Measurements from ENCODE around the gene EPHA10.

The EPHA10 gene

GRCh38 chr1:37734629-37735591 is 30.0 kb downstream of the EPHA10 start:
- no peak for DNase-seq (ENCODE audit: low spot score)

GRCh38 chr1:37732111-37732780 is 32.7 kb downstream of the EPHA10 start:
- DNase-seq (ENCODE audit: low spot score) = peak; percentile 36

- DNase-seq (ENCODE audit: low spot score) = peak; percentile 18
Measured at GRCh38 chr1:37731312-37732019, 33.5 kb downstream of the EPHA10 start.

DNA sequence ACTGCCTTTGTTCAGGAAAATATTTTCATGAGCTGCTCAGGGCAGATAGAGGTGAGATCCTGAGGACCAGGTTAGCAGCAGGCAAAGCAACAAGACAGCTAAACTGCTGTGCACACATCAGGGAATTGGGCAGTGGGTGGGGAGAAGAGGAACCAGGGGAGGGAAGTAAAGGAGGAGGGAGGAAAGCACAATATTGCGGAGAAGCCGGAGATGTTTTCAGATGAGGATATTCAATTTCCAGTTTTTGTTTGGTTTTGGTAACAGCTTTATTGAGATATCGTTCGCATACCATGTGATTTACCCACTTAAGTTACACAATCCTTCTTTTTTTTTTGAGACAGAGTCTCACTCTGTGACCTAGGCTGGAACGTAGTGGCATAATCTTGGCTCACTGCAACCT is 34.5 kb downstream of the EPHA10 start:
- no peak for DNase-seq (ENCODE audit: low spot score)

- DNase-seq (ENCODE audit: low spot score) = no peak
Measured at GRCh38 chr1:37728416-37728815, 36.5 kb downstream of the EPHA10 start.

- DNase-seq (ENCODE audit: low spot score) = peak; percentile 60
Measured at GRCh38 chr1:37726751-37727585, 38.0 kb downstream of the EPHA10 start.

DNA sequence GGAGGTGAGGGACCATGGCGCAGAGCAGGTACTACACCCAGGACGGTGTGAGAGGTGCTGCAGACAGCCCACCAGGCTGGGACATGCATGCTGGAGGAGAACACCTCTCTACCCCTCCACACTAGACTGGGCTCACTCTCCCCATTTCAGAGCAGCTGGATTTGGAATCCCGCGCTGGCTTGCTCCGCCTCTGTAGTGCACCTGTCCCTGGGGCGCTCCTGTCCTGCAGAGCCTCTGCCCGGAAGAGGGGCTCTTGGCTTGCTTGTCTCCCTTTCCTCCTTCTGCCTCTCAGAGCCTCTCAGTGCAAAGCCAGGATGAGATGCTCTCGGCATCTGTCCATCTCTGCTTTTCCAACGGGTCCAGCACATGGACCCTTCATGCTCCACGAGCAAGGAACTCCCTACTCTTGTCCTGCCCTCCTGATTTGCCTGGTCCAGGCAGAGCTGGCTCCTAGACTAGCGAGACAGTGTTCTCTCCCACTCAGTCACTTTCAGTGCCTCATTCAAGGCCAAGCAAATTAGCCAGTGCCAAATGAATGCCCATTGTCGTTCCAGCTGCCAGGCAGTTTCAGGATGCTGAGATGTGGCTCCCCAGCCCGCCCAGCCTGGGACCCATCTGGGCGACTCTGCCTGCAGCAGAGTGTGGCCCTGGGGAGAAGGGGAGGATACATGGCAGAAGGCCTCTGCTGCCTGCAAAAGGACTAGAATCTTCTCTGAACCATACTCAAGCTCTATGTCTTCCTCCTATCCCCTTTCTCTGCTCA is 38.9 kb downstream of the EPHA10 start:
- DNase-seq (ENCODE audit: low spot score) = peak; percentile 50

- DNase-seq (ENCODE audit: low spot score) = peak; percentile 49
Measured at GRCh38 chr1:37724575-37724974, 40.3 kb downstream of the EPHA10 start.

- DNase-seq (ENCODE audit: low spot score) = peak; percentile 63
Measured at GRCh38 chr1:37723390-37724078, 41.4 kb downstream of the EPHA10 start.

- DNase-seq (ENCODE audit: low spot score) = peak; percentile 30
Measured at GRCh38 chr1:37723072-37723389, 41.9 kb downstream of the EPHA10 start.

DNA sequence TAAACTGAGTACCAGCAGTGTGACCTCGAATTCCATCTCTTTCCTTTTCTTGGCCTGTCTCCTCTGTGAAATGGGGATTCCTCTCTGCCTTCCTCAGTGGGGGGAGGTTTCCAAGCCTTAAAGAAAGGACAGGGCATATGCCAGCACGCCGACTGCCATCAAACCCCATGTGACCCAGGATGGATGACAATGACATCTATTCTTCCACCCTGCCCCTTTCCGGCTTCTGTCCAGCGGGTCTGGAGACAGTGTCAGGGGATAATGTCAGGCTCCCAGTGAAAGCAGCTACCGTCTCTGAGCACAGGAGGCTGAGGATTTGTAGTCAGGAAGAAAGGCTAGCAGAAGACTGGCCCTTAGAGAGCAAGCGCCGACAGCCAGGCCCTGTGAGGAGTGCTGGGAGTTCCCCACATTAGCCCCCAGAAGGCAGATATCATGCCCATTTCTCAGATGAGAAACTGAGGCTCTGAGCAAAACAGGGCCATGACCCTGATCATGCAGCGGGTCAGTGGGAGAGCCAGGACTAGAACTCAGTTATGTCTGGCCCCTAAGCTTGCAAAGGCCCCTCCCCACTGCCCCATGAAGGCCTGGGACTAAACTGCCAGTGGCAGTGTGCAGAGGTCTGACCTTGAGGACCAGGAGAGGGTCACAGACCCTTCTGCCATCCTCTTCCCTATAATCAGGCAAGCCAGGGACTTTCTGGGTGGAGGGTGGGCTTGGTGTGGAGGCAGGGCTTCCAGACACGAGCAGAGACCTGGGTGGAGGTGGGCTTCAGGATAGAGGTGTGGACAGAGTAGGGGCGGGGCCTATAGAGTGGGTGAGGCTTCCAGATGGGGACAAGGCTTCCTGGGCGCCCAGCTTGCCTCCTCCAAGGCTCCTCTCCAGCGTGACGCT is 42.5 kb downstream of the EPHA10 start:
- peak; percentile 31 for DNase-seq (ENCODE audit: low spot score)

GRCh38 chr1:37721565-37721964 is 43.4 kb downstream of the EPHA10 start:
- DNase-seq (ENCODE audit: low spot score) = peak; percentile 38

GRCh38 chr1:37720231-37721130 is 44.4 kb downstream of the EPHA10 start:
- peak; percentile 53 for DNase-seq (ENCODE audit: low spot score)

- peak; percentile 33 for DNase-seq (ENCODE audit: low spot score)
Measured at GRCh38 chr1:37719572-37720195, 45.2 kb downstream of the EPHA10 start.

- no peak for DNase-seq (ENCODE audit: low spot score)
Measured at GRCh38 chr1:37718901-37719571, 45.9 kb downstream of the EPHA10 start.

DNA sequence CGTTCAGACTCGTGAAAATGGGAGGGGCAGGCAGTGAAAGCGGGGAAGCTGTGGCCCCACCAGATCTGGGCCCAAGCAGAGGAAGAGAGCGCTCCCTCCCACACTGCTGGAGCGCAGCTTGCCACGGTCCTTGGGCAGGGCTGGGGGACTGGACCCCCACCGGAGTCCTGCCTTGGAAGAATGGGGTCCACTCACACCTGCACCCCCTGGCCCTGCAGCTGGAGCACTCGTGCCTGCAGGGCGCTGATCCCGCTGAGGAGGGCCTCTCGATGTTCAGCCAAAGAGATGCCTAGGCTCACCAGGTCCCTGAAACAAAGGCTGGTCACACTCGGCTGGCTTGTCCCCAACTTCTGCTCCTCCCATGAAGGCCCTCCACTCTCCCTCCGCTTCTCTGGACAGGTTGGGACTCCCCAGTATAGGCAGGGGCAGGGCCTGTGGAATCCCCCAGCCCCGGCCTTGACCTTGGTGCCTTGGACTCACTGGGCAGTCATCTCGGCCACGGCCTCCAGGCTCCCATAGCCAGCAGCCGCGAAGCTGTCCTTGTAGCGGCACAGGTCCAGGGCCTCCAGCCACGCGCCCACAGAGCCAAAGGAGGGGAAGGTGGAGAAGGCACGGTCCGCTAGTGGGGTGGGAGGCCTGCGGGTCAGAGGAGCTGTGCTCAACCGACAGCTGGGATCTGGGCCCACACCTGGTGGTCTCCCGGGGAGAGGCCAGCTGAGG is 46.6 kb downstream of the EPHA10 start:
- no peak for DNase-seq (ENCODE audit: low spot score)

DNA sequence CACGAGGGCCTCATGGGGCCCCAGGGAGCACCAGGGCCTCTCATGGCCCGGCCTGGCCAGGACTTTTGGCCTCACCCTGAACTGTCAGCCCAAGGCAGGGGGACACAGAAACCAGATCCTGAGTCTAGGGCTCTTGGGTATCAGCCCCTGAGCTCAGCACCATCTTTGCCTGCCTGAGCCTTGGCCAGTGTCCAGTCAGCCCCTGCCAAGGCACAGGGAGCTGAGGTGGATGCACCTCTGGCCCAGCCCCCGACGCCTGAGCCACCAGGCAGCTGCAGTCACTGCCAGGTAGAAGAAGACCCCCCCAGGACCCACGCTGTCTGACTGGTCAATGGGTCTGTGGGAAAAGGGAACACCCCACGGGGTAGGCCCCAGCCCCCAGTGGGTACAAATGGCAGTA is 47.3 kb downstream of the EPHA10 start:
- DNase-seq (ENCODE audit: low spot score) = no peak

Data from left forelimb (tissue), 1 donor.